Adrenal gland (tissue), 5 donors: ENCODE data around the gene CTBP2.

Experiments used
- POLR2A ChIP-seq, 2 donors: fragments of 450-650 bp; IDR thresholded peaks; one replicate each; pipeline ENCODE4 v1.6.1; 2017; ENCODE audit warnings: antibody characterized with exemption in 2 of 2, mild to moderate bottlenecking in 2 of 2, moderate library complexity in 1 of 2
- TF ChIP-seq, protein P1 (sequence below), 6 experiments: fragments of 450-650 bp in 4 of 6; fragments of 200-600 bp in 2 of 6; sonication (generic) in 1 of 6; IDR thresholded peaks; 1 replicate in 5 of 6; 2 replicates in 1 of 6; pipeline versions ENCODE4 v1.5.1 to v1.8.0; 2016 to 2021; ENCODE audit warnings: antibody characterized with exemption in 6 of 6, mild to moderate bottlenecking in 2 of 6, moderate library complexity in 1 of 6
- donor health status: DM: no; HTN: no; CAD: no.

DNA sequence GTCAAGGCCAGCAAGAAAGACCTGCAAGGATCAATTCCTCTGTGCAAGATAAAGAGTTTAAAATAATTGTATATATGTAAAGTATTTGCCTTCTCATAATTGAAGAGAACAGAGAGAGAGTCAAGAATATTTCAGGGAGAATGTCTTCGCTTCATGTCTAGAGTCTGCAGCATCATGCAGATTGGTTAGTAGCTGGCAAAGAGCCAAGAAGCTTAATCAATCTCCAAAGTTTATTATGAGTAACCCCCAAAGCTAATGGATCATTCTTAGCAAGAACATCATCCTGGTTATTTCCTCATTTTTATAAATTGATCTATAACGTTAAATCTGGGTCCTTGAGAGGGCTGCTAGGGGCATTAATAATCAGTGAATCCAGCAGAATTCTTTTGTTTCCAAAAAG lies 38.9 kb upstream of the CTBP2 start:
- TF ChIP-seq, protein P1, sequence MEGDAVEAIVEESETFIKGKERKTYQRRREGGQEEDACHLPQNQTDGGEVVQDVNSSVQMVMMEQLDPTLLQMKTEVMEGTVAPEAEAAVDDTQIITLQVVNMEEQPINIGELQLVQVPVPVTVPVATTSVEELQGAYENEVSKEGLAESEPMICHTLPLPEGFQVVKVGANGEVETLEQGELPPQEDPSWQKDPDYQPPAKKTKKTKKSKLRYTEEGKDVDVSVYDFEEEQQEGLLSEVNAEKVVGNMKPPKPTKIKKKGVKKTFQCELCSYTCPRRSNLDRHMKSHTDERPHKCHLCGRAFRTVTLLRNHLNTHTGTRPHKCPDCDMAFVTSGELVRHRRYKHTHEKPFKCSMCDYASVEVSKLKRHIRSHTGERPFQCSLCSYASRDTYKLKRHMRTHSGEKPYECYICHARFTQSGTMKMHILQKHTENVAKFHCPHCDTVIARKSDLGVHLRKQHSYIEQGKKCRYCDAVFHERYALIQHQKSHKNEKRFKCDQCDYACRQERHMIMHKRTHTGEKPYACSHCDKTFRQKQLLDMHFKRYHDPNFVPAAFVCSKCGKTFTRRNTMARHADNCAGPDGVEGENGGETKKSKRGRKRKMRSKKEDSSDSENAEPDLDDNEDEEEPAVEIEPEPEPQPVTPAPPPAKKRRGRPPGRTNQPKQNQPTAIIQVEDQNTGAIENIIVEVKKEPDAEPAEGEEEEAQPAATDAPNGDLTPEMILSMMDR (IDR thresholded peaks at IDR 0.05): no peak
- no peak for TF ChIP-seq POLR2A (IDR thresholded peaks at IDR 0.05)
